CD4-positive, alpha-beta T cell treated with Interleukin-17A for 1 hour (primary cell): ENCODE data around the gene GALNT2.
A peak's percentile ranks its signal among the peaks of the same experiment; 100 is the strongest.

Experiments used
- DNase-seq: peaks from one replicate; pipeline ENCODE4 v3.0.0-alpha.2; 2020

Gene GALNT2

GRCh38 chr1:230149751-230150584, 82.9 kb downstream of the GALNT2 start:
- no peak for DNase-seq

- no peak for DNase-seq
Measured at GRCh38 chr1:230150615-230151014, 83.6 kb downstream of the GALNT2 start.

- DNase-seq: no peak
Measured at GRCh38 chr1:230151924-230152468, 85.0 kb downstream of the GALNT2 start.

- no peak for DNase-seq
Measured at GRCh38 chr1:230152999-230153398, 86.0 kb downstream of the GALNT2 start.

- DNase-seq: no peak
Measured at GRCh38 chr1:230153641-230154296, 86.7 kb downstream of the GALNT2 start.

GRCh38 chr1:230155021-230155420, 88.0 kb downstream of the GALNT2 start:
- DNase-seq: no peak

- no peak for DNase-seq
Measured at GRCh38 chr1:230156068-230156467, 89.0 kb downstream of the GALNT2 start.

GRCh38 chr1:230156536-230156935, 89.5 kb downstream of the GALNT2 start:
- no peak for DNase-seq

GRCh38 chr1:230157420-230158390, 90.7 kb downstream of the GALNT2 start:
- DNase-seq: no peak

- no peak for DNase-seq
Measured at GRCh38 chr1:230158415-230159291, 91.6 kb downstream of the GALNT2 start.

GRCh38 chr1:230159580-230159979, 92.5 kb downstream of the GALNT2 start:
- DNase-seq: no peak

GRCh38 chr1:230160957-230161771, 94.1 kb downstream of the GALNT2 start:
- no peak for DNase-seq

GRCh38 chr1:230163205-230163604, 96.2 kb downstream of the GALNT2 start:
- no peak for DNase-seq

- no peak for DNase-seq
Measured at GRCh38 chr1:230163719-230164118, 96.7 kb downstream of the GALNT2 start.

GRCh38 chr1:230165536-230165935, 98.5 kb downstream of the GALNT2 start:
- DNase-seq: no peak

GRCh38 chr1:230166366-230167132, 99.5 kb downstream of the GALNT2 start:
- no peak for DNase-seq

- DNase-seq: peak; percentile 61
Measured at GRCh38 chr1:230167419-230167852, 100.4 kb downstream of the GALNT2 start.

- DNase-seq: no peak
Measured at GRCh38 chr1:230169454-230170152, 102.6 kb downstream of the GALNT2 start.

- no peak for DNase-seq
Measured at GRCh38 chr1:230170153-230170547, 103.1 kb downstream of the GALNT2 start.
